K562 (cell line): ENCODE data around the gene PRPF8. TPM values are rescaled to one million over a fixed set of nuclear protein-coding genes. Genes with fewer than 3 reads are reported as not detected.
A peak's percentile ranks its signal among the peaks of the same experiment; 100 is the strongest.

Source experiments
- ARID2 ChIP-seq: fragments of 450-650 bp; IDR thresholded peaks from 2 replicates; pipeline ENCODE4 v1.6.1; 2017; ENCODE audit warnings: antibody characterized with exemption, mild to moderate bottlenecking
- CREM ChIP-seq: IDR thresholded peaks from 2 replicates; pipeline ENCODE4 v1.6.1; 2014; ENCODE audit warnings: antibody characterized with exemption, low read depth
- ETV1 ChIP-seq: fragments of 450-650 bp; conservative IDR thresholded peaks from 2 replicates; pipeline ENCODE4 v1.6.1; 2016; ENCODE audit warnings: missing genetic modification characterization, control low read depth, low read depth, missing compliant biosample characterization
- FOS ChIP-seq: IDR thresholded peaks from 3 replicates; pipeline ENCODE4 v1.6.1; 2011; ENCODE audit not compliant: insufficient read length; ENCODE audit errors: extremely low read depth
- FOXA3 ChIP-seq, 2 experiments: fragments of 450-650 bp in 1 of 2; sonication (generic) in 1 of 2; formaldehyde crosslinking; IDR thresholded peaks in 1 of 2; conservative IDR thresholded peaks in 1 of 2; 2 replicates each; pipeline versions ENCODE4 v1.4.0 to v1.8.0; 2020 to 2022; ENCODE audit warnings: mild to moderate bottlenecking in 2 of 2, missing genetic modification reagents in 1 of 2
- HIVEP1 ChIP-seq: fragments of 250-450 bp; sonication (Bioruptor Pico); IDR thresholded peaks from 2 replicates; pipeline ENCODE4 v1.4.0; 2020; ENCODE audit warnings: mild to moderate bottlenecking
- KDM2B ChIP-seq: fragments of 250-450 bp; sonication (Bioruptor Pico); IDR thresholded peaks from 2 replicates; pipeline ENCODE4 v1.8.0; 2021; ENCODE audit warnings: mild to moderate bottlenecking, moderate library complexity
- MTA3 ChIP-seq: fragments of 450-650 bp; formaldehyde crosslinking; IDR thresholded peaks from 2 replicates; pipeline ENCODE4 v1.6.1; 2017; ENCODE audit warnings: mild to moderate bottlenecking, borderline replicate concordance
- SAFB ChIP-seq: fragments of 200-400 bp; formaldehyde crosslinking; IDR thresholded peaks from 2 replicates; pipeline ENCODE4 v1.6.1; 2017; ENCODE audit warnings: low read depth, low read length, borderline replicate concordance
- ZFP1 ChIP-seq: fragments of 450-650 bp; formaldehyde crosslinking; IDR thresholded peaks from 2 replicates; pipeline ENCODE4 v1.4.0; 2020; ENCODE audit warnings: mild to moderate bottlenecking, mixed read lengths
- ZKSCAN8 ChIP-seq: fragments of 200-800 bp; sonication (Bioruptor generic); IDR thresholded peaks from 2 replicates; pipeline ENCODE4 v1.6.1; 2016; ENCODE audit warnings: missing genetic modification characterization, missing compliant biosample characterization
- ZNF134 ChIP-seq: fragments of 250-450 bp; sonication (Bioruptor Pico); conservative IDR thresholded peaks from 2 replicates; pipeline ENCODE4 v1.4.0; 2020
- ZNF217 ChIP-seq: sonication (generic); formaldehyde crosslinking; IDR thresholded peaks from 2 replicates; pipeline ENCODE4 v1.8.0; 2022; ENCODE audit warnings: mild to moderate bottlenecking, missing genetic modification reagents
- ZNF561 ChIP-seq: fragments of 450-650 bp; formaldehyde crosslinking; conservative IDR thresholded peaks from 2 replicates; pipeline ENCODE4 v1.4.0; 2020; ENCODE audit warnings: mild to moderate bottlenecking, moderate library complexity
- polyA plus RNA-seq, 8 experiments: library from polyadenylated mRNA; depleted of rRNA in 4 of 8; stranded (reverse) in 5 of 8; unstranded in 3 of 8; fragments of >200 nt; fragmentation: Nextera tagmentation in 2 of 8; fragmentation: Illumina TruSeq in 1 of 8; extraction: Ambion mirVana in 2 of 8; extraction: Trizol in 1 of 8; gene quantifications; 2 replicates each; pipeline versions ENCODE4 v1.2.1 to v1.2.3, GENCODE V29; 2011 to 2014; ENCODE audit warnings: inconsistent platforms in 1 of 8, missing spikeins in 1 of 8
- total RNA-seq, 7 experiments: library from RNA; depleted of rRNA in 6 of 7; stranded (reverse); fragments of >200 nt in 6 of 7; fragmentation: Illumina TruSeq in 2 of 7; extraction: Trizol in 2 of 7; gene quantifications; 2 replicates each; pipeline versions ENCODE4 v1.2.1 to v1.2.3, GENCODE V29; 2011 to 2021; ENCODE audit warnings: low replicate concordance in 1 of 7
- TF ChIP-seq, protein P1 (sequence below): fragments of 250-450 bp; sonication (Bioruptor Pico); IDR thresholded peaks from 2 replicates; pipeline ENCODE4 v1.4.0; 2020; ENCODE audit warnings: mild to moderate bottlenecking, moderate library complexity
- TF ChIP-seq, protein P2 (sequence below), 2 experiments: fragments of 450-650 bp; IDR thresholded peaks; 2 replicates each; pipeline ENCODE4 v1.6.1; 2016
- TF ChIP-seq, protein P3 (sequence below): sonication (generic); formaldehyde crosslinking; IDR thresholded peaks from 2 replicates; pipeline ENCODE4 v1.8.0; 2022; ENCODE audit warnings: mild to moderate bottlenecking, missing genetic modification reagents
- TF ChIP-seq, protein P4 (sequence below): sonication (generic); formaldehyde crosslinking; IDR thresholded peaks from 2 replicates; pipeline ENCODE4 v1.8.0; 2022; ENCODE audit warnings: missing genetic modification reagents, mild to moderate bottlenecking, borderline replicate concordance

Gene PRPF8
- total and polyA plus RNA-seq, 9 of the 15 experiments (the other 6 are each of a cell fraction or from before 2014, with no cell fraction given) = 64.3 to 294 (median 85.9) TPM

DNA sequence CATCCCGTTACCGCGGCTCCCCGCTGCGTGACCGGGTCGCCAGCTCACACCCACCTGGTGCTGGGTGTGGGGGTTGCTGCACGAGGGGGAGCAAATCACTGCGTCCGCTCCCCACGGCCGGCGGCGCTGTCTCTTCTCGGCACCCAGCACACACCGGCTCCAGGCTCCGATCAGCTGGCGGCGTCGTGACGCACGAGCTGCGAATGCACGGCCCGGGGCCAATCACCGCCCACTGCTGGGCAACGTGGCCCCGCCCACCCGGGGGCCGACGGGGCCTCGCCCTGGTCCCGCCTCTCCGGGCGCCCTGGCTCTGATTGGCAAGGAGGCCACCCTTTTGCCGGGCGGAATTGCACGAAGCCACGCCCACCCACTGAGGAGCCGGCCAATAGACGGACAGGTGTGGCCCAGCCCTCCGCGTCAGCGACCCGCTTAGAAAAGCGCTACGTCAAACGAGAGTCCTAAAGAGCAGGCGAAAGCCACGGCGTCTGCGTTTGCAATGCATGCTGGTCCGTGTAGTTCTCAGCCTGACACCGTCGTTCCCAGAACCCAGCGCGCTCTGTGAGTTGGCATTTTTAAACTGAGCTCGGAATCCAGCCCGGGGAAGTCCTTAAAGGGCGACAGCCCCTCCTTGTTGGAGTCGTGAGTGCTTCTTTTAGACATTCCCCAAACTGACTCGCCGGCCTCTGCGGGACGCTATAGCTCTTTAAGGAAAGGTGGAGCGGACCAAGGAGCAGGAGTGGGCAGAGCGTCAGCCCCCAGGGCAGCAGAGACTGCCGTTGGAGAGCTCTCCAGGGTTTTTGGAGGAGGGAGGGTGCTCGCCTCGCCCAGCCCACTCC is 31.6 kb upstream of the PRPF8 start (continued):
- TF ChIP-seq, protein P1, sequence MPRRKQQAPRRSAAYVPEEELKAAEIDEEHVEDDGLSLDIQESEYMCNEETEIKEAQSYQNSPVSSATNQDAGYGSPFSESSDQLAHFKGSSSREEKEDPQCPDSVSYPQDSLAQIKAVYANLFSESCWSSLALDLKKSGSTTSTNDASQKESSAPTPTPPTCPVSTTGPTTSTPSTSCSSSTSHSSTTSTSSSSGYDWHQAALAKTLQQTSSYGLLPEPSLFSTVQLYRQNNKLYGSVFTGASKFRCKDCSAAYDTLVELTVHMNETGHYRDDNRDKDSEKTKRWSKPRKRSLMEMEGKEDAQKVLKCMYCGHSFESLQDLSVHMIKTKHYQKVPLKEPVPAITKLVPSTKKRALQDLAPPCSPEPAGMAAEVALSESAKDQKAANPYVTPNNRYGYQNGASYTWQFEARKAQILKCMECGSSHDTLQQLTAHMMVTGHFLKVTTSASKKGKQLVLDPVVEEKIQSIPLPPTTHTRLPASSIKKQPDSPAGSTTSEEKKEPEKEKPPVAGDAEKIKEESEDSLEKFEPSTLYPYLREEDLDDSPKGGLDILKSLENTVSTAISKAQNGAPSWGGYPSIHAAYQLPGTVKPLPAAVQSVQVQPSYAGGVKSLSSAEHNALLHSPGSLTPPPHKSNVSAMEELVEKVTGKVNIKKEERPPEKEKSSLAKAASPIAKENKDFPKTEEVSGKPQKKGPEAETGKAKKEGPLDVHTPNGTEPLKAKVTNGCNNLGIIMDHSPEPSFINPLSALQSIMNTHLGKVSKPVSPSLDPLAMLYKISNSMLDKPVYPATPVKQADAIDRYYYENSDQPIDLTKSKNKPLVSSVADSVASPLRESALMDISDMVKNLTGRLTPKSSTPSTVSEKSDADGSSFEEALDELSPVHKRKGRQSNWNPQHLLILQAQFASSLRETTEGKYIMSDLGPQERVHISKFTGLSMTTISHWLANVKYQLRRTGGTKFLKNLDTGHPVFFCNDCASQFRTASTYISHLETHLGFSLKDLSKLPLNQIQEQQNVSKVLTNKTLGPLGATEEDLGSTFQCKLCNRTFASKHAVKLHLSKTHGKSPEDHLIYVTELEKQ (CRISPR knock-in tag) = no peak
- TF ChIP-seq CREM (peak; percentile 97), ARID2 (no peak), ZKSCAN8 (CRISPR knock-in tag) (no peak), KDM2B (CRISPR knock-in tag) (no peak), ZFP1 (CRISPR knock-in tag) (no peak), ZNF217 (CRISPR knock-in tag) (no peak), FOS (peak; percentile 92), ZNF134 (CRISPR knock-in tag) (no peak), FOXA3 (CRISPR knock-in tag; conservative IDR thresholded peaks at IDR 0.05 in 1 of 2, IDR thresholded peaks at IDR 0.05 in 1 of 2) (no peak), ZNF561 (CRISPR knock-in tag) (no peak), MTA3 (peak; percentile 56; the same call in 1 of the 2 replicates), ETV1 (tag) (no peak), SAFB (no peak), HIVEP1 (CRISPR knock-in tag) (no peak)
- TF ChIP-seq, protein P2, sequence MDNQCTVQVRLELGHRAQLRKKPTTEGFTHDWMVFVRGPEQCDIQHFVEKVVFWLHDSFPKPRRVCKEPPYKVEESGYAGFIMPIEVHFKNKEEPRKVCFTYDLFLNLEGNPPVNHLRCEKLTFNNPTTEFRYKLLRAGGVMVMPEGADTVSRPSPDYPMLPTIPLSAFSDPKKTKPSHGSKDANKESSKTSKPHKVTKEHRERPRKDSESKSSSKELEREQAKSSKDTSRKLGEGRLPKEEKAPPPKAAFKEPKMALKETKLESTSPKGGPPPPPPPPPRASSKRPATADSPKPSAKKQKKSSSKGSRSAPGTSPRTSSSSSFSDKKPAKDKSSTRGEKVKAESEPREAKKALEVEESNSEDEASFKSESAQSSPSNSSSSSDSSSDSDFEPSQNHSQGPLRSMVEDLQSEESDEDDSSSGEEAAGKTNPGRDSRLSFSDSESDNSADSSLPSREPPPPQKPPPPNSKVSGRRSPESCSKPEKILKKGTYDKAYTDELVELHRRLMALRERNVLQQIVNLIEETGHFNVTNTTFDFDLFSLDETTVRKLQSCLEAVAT (IDR thresholded peaks at IDR 0.05) = peak in 1 of 2 experiments; percentile 36; a peak in 1 of 4 replicates
- TF ChIP-seq, protein P3, sequence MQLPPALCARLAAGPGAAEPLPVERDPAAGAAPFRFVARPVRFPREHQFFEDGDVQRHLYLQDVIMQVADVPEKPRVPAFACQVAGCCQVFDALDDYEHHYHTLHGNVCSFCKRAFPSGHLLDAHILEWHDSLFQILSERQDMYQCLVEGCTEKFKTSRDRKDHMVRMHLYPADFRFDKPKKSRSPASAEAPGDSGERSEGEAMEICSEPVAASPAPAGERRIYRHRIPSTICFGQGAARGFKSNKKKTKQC (CRISPR knock-in tag) = no peak
- TF ChIP-seq, protein P4, sequence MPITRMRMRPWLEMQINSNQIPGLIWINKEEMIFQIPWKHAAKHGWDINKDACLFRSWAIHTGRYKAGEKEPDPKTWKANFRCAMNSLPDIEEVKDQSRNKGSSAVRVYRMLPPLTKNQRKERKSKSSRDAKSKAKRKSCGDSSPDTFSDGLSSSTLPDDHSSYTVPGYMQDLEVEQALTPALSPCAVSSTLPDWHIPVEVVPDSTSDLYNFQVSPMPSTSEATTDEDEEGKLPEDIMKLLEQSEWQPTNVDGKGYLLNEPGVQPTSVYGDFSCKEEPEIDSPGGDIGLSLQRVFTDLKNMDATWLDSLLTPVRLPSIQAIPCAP (CRISPR knock-in tag) = no peak
